Right lobe of liver (tissue), 6 donors: Measurements from ENCODE around the gene POLR2F. TPM values are rescaled to one million over a fixed set of nuclear protein-coding genes. Genes with fewer than 3 reads are reported as not detected.

Source experiments
- ATAC-seq, 4 donors: fragments of 200-7000 bp; cut with Tn5 transposase; one replicate each; pipeline ENCODE4 v1.9.1; 2020; ENCODE audit warnings: mild to moderate bottlenecking in 4 of 4, moderate library complexity in 4 of 4
- DNase-seq, 3 donors: peaks; one replicate each; pipeline ENCODE4 v3.0.0-alpha.2; 2020
- H3K27ac ChIP-seq, 3 donors: fragments of 200-600 bp; one replicate each; pipeline ENCODE4 v1.8.0; 2022
- H3K27me3 ChIP-seq, 2 donors: fragments of 200-600 bp; one replicate each; pipeline ENCODE4 v1.8.0; 2022
- H3K36me3 ChIP-seq, 4 donors: fragments of 200-600 bp; sonication (generic) in 1 of 4; one replicate each; pipeline versions ENCODE4 v1.5.1 to v1.8.0; 2017 to 2022; ENCODE audit warnings: control low read depth in 1 of 4
- H3K4me1 ChIP-seq, 4 donors: fragments of 200-600 bp; sonication (generic) in 1 of 4; one replicate each; pipeline versions ENCODE4 v1.5.1 to v1.8.0; 2017 to 2022; ENCODE audit warnings: control low read depth in 1 of 4
- H3K4me3 ChIP-seq, 3 donors: fragments of 200-600 bp; one replicate each; pipeline ENCODE4 v1.8.0; 2022
- H3K9me3 ChIP-seq, 4 donors: fragments of 200-600 bp; sonication (generic) in 1 of 4; one replicate each; pipeline versions ENCODE4 v1.5.1 to v1.8.0; 2017 to 2022; ENCODE audit warnings: control low read depth in 1 of 4
- CTCF ChIP-seq, 4 donors: fragments of 200-600 bp in 3 of 4; fragments of 450-650 bp in 1 of 4; IDR thresholded peaks; one replicate each; pipeline versions ENCODE4 v1.5.1 to v1.8.0; 2016 to 2022; ENCODE audit warnings: antibody characterized with exemption in 4 of 4, mild to moderate bottlenecking in 2 of 4
- POLR2A ChIP-seq: fragments of 450-650 bp; IDR thresholded peaks from one replicate; pipeline ENCODE4 v1.6.1; 2017; ENCODE audit warnings: antibody characterized with exemption, mild to moderate bottlenecking
- WGBS: methylation state at CpG from one replicate; pipeline ENCODE4 v1.1.6; 2018; ENCODE audit warnings: low coverage, low lambda C conversion rate; ENCODE audit not compliant: insufficient coverage; ENCODE audit errors: missing lambda C conversion rate; 5-methylcytosine and 5-hydroxymethylcytosine counted together
- intact Hi-C, 2 donors: fragments of 100-400 bp; cut with DNase I; formaldehyde crosslinking; loops; one replicate each; pipeline versions ENCODE4 v1.11.2 to v1.14.1; 2022
- total RNA-seq, 6 experiments: library from RNA; depleted of rRNA in 2 of 6; stranded (reverse); fragments of >200 nt in 2 of 6; fragmentation: NEBNext Ultra II Directional in 3 of 6; extraction: Animal tissue kit (Norgen Biotek cat#: 25700) in 3 of 6; gene quantifications; one replicate each; pipeline versions ENCODE4 v1.1.0 to v1.2.4, GENCODE V29; 2016 to 2023
- donor health status: DM: no; HTN: yes; CAD: no.
- donor health status: DM: no; HTN: no; CAD: no.
- donor health status: DM: no; HTN: no; CAD: no.
- donor health status: DM: no; HTN: yes; CAD: no.
- donor health status: DM: no; HTN: yes; CAD: no.

Gene POLR2F
- total RNA-seq, 6 experiments from 2014 or later, result 42.4 to 60.5 (median 56.3) TPM

DNA sequence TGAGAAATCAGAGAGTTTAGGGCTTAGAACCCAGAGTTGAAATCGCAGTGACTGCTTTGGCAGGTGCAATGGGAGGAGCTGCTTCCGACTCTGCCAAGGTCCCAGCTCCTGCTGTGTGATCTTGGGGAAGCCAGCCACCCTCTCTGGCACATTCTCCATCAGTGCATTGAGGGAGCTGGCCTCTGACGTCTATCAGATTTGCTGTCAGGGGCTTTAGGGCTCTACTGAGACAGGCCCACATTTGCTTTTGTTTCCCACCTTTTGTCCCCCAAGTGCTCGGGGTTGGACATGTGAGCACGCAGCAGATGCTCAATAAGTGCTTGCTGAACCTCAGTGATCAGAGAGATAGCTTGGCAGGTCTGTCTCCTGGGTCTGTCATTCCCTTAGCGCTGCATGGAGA, 41.5 kb downstream of the POLR2F start:
- Histone ChIP-seq H3K27ac (no peak overlapping the region), H3K4me3 (no peak overlapping the region), H3K36me3 (no peaks in the 10 kb centered on the region), H3K27me3 (no peaks in the 10 kb centered on the region), H3K9me3 (no peaks in the 10 kb centered on the region), H3K4me1 (no peaks in the 10 kb centered on the region)
- ATAC-seq (no peak), DNase-seq (no peak)
- TF ChIP-seq POLR2A, result no peak
- TF ChIP-seq CTCF (IDR thresholded peaks at IDR 0.05), result no peak
- WGBS, result 89% methylated on average over 5 of the region's 6 CpGs
- intact Hi-C loops, result no loop called here

- ATAC-seq (no peak), DNase-seq (no peak)
- intact Hi-C loops, result no loop called here
- no peak overlapping the region for H3K4me3 ChIP-seq
- H3K9me3 ChIP-seq, result no peaks in the 10 kb centered on the region
- no peaks in the 10 kb centered on the region for H3K36me3 ChIP-seq
- no peaks in the 10 kb centered on the region for H3K4me1 ChIP-seq
- TF ChIP-seq CTCF (IDR thresholded peaks at IDR 0.05) (no peak), POLR2A (no peak)
- H3K27ac ChIP-seq, result no peak overlapping the region
- WGBS, result 85% methylated on average over 3 of the region's 4 CpGs
- H3K27me3 ChIP-seq, result no peaks in the 10 kb centered on the region
Measured at GRCh38 chr22:37995460-37995859, 42.0 kb downstream of the POLR2F start.

GRCh38 chr22:37996079-37996478, 42.6 kb downstream of the POLR2F start:
- no peak for TF ChIP-seq POLR2A
- no peak for TF ChIP-seq CTCF (IDR thresholded peaks at IDR 0.05)

DNA sequence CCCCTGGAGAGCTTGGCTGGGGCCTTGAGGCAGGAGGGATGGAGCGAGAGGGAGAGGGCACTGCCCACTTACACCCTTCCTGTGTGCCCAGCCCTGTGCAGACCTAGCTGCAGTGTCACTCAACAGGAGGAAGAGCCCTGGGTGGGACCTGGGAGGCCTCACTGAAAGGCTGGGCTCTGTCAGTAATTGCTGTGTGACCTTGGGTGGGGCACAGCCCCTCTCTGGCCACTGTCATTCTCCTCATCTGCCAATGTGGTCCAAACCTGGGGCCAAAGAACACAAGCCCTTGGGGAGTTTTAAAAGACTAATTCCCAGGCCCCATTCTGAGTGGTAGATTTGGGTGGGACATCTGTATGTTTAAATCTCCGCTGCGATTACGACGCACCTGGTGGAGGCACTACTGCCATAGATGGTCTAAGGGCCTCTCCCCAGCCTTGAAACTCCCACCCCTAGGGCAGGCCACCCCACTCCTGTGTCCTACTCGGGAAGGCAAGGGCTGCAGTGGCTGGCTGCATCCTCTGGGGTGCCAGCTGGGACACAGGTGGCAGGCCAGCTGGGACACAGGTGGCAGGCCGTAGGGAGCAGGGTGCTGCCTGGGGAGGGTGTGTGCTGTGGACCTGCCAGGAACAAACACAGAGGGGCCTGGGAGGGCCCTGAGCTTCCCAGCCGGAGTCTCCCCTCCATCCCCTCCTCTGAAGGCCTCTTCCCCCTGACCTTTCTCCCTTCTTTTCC, 43.2 kb downstream of the POLR2F start:
- no peaks in the 10 kb centered on the region for H3K9me3 ChIP-seq
- H3K27me3 ChIP-seq, result no peaks in the 10 kb centered on the region
- no peaks in the 10 kb centered on the region for H3K36me3 ChIP-seq
- ATAC-seq (peak in 1 of 4 donors; percentile 11), DNase-seq (no peak)
- H3K4me1 ChIP-seq, result no peaks in the 10 kb centered on the region
- H3K27ac ChIP-seq, result no peak overlapping the region
- TF ChIP-seq POLR2A (no peak), CTCF (IDR thresholded peaks at IDR 0.05) (no peak)
- intact Hi-C loops, result no loop called here
- WGBS, result 83% methylated on average over 1 of the region's 8 CpGs
- H3K4me3 ChIP-seq, result no peak overlapping the region

More at GRCh38 chr22:37996079-37996478, 42.6 kb downstream of the POLR2F start:
- no peaks in the 10 kb centered on the region for H3K27me3 ChIP-seq
- no peaks in the 10 kb centered on the region for H3K36me3 ChIP-seq
- H3K9me3 ChIP-seq, result no peaks in the 10 kb centered on the region
- intact Hi-C loops, result no loop called here
- ATAC-seq (no peak), DNase-seq (no peak)
- H3K4me1 ChIP-seq, result no peaks in the 10 kb centered on the region
- WGBS, result no CpG with 5 or more reads among the region's 4 CpGs
- H3K4me3 ChIP-seq, result no peak overlapping the region
- no peak overlapping the region for H3K27ac ChIP-seq
